HG03139 (cell line): ENCODE data around the gene UBXN6.

Source experiments
- ATAC-seq: cut with Tn5 transposase; IDR thresholded peaks from one replicate; pipeline ENCODE4 v1.9.1; 2021; ENCODE audit not compliant: unreplicated experiment

Gene UBXN6

GRCh38 chr19:4413588-4413987 is 44.0 kb downstream of the UBXN6 start:
- ATAC-seq = no peak

DNA sequence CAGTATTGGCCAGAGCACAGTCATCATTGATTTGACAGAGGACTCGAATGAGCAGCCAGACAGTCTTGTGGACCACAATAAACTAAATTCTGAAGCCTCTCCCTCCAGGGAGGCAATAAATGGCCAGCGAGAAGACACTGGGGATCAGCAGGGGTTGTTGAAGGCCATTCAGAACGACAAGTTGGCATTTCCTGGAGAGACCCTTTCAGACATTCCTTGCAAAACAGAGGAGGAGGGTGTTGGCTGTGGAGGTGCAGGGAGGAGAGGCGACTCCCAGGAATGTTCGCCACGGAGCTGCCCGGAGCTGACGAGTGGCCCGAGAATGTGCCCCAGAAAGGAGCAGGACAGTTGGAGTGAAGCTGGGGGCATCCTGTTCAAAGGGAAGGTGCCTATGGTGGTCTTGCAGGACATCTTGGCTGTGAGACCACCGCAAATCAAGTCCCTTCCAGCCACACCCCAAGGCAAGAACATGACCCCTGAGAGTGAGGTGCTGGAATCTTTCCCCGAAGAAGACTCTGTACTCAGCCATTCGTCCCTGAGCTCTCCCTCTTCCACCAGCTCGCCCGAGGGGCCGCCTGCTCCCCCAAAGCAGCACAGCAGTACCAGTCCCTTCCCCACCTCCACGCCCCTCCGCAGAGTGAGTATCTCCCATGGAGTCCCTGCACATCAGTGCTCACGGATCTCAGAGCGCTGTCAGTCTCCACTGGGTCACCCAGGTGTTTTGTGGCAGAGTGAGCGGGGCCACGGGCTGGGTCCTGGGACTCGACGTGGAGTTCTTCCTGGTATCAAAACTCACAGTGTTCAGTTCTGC is 48.3 kb downstream of the UBXN6 start:
- no peak for ATAC-seq

GRCh38 chr19:4406626-4407025 is 51.0 kb downstream of the UBXN6 start:
- no peak for ATAC-seq

DNA sequence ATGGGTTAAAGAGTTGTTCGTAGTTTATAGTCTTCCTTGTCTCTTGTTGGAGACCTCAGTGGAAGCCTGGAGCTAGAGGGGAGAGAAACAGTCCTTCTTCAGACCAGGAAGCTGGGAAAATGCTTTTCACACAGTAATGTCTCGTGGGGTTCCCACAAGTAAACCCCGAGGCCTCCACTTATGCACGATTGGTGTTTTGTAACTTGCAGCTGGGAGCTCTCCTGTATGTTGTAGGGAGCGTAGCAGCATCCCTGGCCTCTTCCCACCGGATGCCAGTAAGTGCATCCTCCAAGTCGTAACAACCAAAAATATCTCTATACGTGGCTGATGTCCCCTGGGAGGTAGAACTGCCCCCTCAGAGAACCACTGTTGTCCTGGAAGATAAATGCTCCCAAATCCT is 51.6 kb downstream of the UBXN6 start:
- no peak for ATAC-seq

- ATAC-seq = no peak
Measured at GRCh38 chr19:4403005-4403761, 54.4 kb downstream of the UBXN6 start.

- peak; percentile 82 for ATAC-seq
Measured at GRCh38 chr19:4402171-4403004, 55.2 kb downstream of the UBXN6 start, which contains the start of gene CHAF1A. CHAF1A (plus strand) TSS chr19:4402640; CDS start chr19:4402763, 123 bp downstream.

DNA sequence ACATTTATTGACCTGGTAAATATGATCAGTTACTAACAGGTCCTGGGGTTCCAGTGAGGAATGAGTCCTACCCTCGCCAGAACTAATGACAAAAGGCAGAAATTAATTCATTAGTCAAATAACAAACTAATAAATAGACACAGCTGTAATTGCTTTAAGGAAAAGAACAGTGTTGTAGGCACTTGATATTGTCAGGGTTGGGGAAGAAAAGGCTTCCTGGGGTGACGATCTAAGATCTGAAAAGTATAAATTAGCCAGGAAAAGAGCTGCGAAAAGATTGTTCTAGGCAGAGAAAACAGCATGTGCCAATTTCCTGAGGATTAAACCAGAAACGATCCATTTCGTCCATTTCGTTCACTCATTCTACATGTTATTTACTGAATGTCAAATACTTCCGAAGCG is 55.8 kb downstream of the UBXN6 start:
- ATAC-seq = no peak

- peak; percentile 43 for ATAC-seq
Measured at GRCh38 chr19:4400135-4400936, 57.3 kb downstream of the UBXN6 start, which contains the start of gene SH3GL1. SH3GL1 (minus strand) TSS chr19:4400547; CDS start chr19:4400368, 179 bp downstream.

- peak; percentile 8 for ATAC-seq
Measured at GRCh38 chr19:4399812-4400134, 57.8 kb downstream of the UBXN6 start.

- no peak for ATAC-seq
Measured at GRCh38 chr19:4396949-4397783, 60.4 kb downstream of the UBXN6 start.
